ENCODE results near the gene RAB12. TPM values are rescaled to one million over a fixed set of nuclear protein-coding genes. Genes with fewer than 3 reads are reported as not detected.

Gene RAB12
- total RNA-seq, 1 donor from 2014 or later, result 48.5 TPM

DNA sequence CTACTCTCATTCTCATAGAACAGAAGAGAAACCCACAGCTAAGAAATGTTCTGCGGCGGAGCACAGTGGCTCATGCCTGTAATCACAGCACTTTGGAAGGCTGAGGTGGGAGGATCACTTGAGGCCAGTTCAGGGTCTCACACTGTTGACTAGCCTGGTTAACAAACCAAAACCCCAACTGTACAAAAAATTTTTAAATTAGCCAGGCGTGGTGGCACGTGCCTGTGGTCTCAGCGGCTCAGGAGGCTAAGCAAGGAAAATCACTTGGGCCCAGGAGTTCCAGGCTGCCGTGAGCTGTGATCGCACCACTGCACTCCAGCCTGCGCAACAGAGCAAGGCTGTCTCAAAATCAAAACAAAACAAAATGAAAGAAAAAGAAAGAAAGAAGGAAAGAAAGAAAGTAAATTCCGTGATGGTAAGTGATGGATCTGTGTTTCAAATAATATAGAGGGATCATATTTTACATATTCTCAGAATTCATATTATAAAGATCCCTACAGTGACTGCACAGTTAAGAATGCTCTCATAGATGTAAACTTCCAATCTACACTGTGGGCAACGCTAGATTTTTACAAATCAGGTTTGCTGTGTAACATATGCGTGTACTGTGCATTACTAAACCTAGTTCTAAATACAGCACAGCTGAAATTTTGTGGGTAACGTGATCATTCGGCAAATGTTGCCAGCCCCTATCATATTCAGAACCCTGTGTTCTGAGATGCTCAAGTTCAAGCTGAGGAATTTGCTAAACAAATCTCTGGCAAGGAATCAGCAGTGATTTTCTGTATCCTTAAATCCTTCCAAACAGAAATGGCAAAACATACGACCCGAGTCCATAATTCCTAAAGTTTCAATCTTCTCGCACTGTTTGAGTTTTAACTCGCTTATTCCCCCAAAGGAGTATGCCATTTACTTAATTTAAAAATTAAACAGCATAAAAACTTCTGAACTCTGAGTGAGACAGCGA lies 1.2 kb upstream of the RAB12 start:
- H3K27ac Mint-ChIP-seq (ENCODE audit: unreplicated experiment), result no peak overlapping the region
- H3K4me3 Mint-ChIP-seq (ENCODE audit: unreplicated experiment), result peak overlapping the region; percentile 75
- H3K4me1 Mint-ChIP-seq (ENCODE audit: unreplicated experiment), result peaks cover 35% of the 10 kb centered on the region
- no peaks in the 10 kb centered on the region for H3K36me3 Mint-ChIP-seq (ENCODE audit: unreplicated experiment)
- peaks cover 34% of the 10 kb centered on the region for H3K27me3 Mint-ChIP-seq (ENCODE audit: unreplicated experiment)
- H3K9me3 Mint-ChIP-seq (ENCODE audit: unreplicated experiment), result no peaks in the 10 kb centered on the region
- TF ChIP-seq, protein P1, sequence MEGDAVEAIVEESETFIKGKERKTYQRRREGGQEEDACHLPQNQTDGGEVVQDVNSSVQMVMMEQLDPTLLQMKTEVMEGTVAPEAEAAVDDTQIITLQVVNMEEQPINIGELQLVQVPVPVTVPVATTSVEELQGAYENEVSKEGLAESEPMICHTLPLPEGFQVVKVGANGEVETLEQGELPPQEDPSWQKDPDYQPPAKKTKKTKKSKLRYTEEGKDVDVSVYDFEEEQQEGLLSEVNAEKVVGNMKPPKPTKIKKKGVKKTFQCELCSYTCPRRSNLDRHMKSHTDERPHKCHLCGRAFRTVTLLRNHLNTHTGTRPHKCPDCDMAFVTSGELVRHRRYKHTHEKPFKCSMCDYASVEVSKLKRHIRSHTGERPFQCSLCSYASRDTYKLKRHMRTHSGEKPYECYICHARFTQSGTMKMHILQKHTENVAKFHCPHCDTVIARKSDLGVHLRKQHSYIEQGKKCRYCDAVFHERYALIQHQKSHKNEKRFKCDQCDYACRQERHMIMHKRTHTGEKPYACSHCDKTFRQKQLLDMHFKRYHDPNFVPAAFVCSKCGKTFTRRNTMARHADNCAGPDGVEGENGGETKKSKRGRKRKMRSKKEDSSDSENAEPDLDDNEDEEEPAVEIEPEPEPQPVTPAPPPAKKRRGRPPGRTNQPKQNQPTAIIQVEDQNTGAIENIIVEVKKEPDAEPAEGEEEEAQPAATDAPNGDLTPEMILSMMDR (IDR thresholded peaks at IDR 0.05), result no peak
- no peak for DNase-seq (ENCODE audit: extremely low spot score, unreplicated experiment)

DNA sequence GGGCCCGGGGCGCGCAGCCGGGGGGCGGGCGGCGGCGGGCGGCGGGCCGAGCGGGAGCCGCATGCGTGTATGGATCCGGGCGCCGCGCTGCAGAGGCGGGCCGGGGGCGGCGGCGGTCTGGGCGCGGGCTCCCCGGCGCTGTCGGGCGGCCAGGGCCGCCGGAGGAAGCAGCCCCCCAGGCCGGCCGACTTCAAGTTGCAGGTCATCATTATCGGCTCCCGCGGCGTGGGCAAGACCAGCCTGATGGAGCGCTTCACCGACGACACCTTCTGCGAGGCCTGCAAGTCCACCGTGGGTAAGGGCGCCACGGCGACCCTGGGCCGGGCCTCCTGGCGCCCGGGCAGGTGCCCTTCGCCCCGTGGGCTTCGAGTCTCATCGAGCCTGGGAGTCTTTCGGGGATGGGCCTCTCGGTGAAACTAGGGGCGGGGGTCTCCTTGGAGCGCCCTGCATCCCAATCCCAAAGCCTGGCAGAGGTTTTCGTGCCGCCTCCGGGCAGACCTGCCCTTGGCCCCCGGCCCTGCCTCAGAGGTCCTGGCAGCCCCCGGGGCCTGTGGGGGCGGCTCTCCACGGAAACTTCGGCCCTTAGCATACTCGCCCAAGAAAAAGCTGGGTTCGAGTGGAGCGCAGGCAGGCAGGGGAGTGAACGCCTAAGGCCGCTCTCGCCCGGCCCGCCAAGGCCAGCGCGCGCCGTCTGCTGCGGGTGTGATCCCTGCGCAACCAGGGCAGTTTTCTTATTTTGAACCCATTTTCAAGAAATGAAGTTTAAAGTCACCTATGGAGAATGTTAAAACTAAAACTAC lies 622 bp downstream of the RAB12 start:
- H3K27me3 Mint-ChIP-seq (ENCODE audit: unreplicated experiment), result peaks cover 20% of the 10 kb centered on the region
- H3K27ac Mint-ChIP-seq (ENCODE audit: unreplicated experiment), result peak overlapping the region; percentile 76
- H3K4me1 Mint-ChIP-seq (ENCODE audit: unreplicated experiment), result peaks cover 45% of the 10 kb centered on the region
- DNase-seq (ENCODE audit: extremely low spot score, unreplicated experiment), result no peak
- H3K4me3 Mint-ChIP-seq (ENCODE audit: unreplicated experiment), result peak overlapping the region; percentile 84
- TF ChIP-seq, protein P1 (IDR thresholded peaks at IDR 0.05), result no peak
- no peaks in the 10 kb centered on the region for H3K9me3 Mint-ChIP-seq (ENCODE audit: unreplicated experiment)
- no peaks in the 10 kb centered on the region for H3K36me3 Mint-ChIP-seq (ENCODE audit: unreplicated experiment)

DNA sequence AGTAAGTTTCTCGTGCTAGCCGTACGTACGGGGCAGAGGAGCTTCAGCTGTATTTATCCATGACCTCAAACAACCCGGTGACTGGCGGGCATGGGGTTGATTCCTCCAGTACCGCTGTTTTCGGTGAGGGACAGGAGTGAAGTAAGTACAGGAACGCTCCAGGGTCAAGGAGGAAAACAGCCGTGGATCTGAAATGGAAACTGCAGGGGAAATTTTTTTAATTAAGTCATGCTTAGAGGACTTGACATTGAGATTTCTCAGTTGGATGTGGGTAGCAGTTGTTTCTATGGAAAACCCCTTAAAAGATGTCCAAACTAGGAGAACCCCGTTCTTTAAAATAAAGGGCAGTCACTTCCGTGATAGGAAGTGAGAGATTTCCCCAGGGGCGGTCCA lies 1.2 kb downstream of the RAB12 start:
- DNase-seq (ENCODE audit: extremely low spot score, unreplicated experiment), result no peak
- peaks cover 51% of the 10 kb centered on the region for H3K4me1 Mint-ChIP-seq (ENCODE audit: unreplicated experiment)
- peak overlapping the region; percentile 76 for H3K27ac Mint-ChIP-seq (ENCODE audit: unreplicated experiment)
- peak overlapping the region; percentile 84 for H3K4me3 Mint-ChIP-seq (ENCODE audit: unreplicated experiment)
- TF ChIP-seq, protein P1 (IDR thresholded peaks at IDR 0.05), result no peak
- H3K9me3 Mint-ChIP-seq (ENCODE audit: unreplicated experiment), result no peaks in the 10 kb centered on the region
- H3K27me3 Mint-ChIP-seq (ENCODE audit: unreplicated experiment), result peaks cover 19% of the 10 kb centered on the region
- H3K36me3 Mint-ChIP-seq (ENCODE audit: unreplicated experiment), result no peaks in the 10 kb centered on the region

DNA sequence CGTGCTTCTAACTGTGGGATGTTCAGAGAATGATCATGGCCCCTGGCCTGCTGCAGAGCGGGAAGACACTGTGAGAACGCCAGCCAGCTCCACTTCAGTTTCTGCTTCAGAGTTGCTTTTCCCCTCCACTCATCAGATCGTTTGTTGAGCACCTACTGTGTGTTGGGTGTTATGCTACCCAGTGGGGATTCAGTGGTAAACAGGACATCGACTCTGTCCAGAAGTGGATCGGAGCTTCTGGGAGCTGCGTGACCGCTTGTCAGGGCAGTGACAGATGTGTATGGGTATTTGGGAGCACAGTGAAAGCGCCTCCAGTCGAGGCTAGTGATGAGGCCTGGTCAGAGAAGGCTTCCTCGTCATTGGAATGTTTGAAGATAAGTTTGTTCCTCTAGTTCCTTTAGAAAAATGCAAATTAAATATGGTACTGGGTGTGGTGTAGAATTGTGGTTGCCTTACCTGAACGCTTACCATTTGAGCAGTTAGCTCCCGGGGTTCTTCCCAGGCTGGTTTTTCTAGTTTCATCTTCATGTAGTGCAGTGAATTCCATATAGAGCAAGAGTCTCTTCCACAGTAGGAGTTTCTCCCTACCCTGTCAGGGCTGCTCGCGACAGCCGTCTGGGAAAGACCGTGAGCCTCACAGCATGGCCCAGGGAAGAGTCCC lies 2.8 kb downstream of the RAB12 start:
- Mint-ChIP-seq H3K27me3 (ENCODE audit: unreplicated experiment) (peaks cover 11% of the 10 kb centered on the region), H3K4me3 (ENCODE audit: unreplicated experiment) (no peak overlapping the region), H3K4me1 (ENCODE audit: unreplicated experiment) (peaks cover 65% of the 10 kb centered on the region), H3K27ac (ENCODE audit: unreplicated experiment) (no peak overlapping the region), H3K36me3 (ENCODE audit: unreplicated experiment) (no peaks in the 10 kb centered on the region), H3K9me3 (ENCODE audit: unreplicated experiment) (no peaks in the 10 kb centered on the region)
- TF ChIP-seq, protein P1 (IDR thresholded peaks at IDR 0.05), result no peak
- DNase-seq (ENCODE audit: extremely low spot score, unreplicated experiment), result no peak
